Gastroesophageal sphincter (tissue), 4 donors: ENCODE results near the gene KIAA0586. TPM values are rescaled to one million over a fixed set of nuclear protein-coding genes. Genes with fewer than 3 reads are reported as not detected.
"Not testable (repeated sequence)": the region's sequence is repeated elsewhere in the genome, so short reads cannot be mapped to it uniquely, and the experiment has no call there.

Source experiments
- ATAC-seq: fragments of 150-250 bp; one replicate; pipeline ENCODE4 v1.9.1; 2016; ENCODE audit warnings: mild to moderate bottlenecking, moderate library complexity
- H3K27ac ChIP-seq, 4 donors: fragments of 200-600 bp; sonication (generic) in 3 of 4; 1 replicate in 3 of 4; 2 replicates in 1 of 4; pipeline ENCODE4 v1.5.1; 2016 to 2019
- H3K27me3 ChIP-seq: fragments of 200-600 bp; sonication (generic); one replicate; pipeline ENCODE4 v1.5.1; 2019
- H3K36me3 ChIP-seq, 2 donors: fragments of 200-600 bp; sonication (generic); one replicate each; pipeline ENCODE4 v1.5.1; 2019; ENCODE audit warnings: control low read depth in 1 of 2
- H3K4me1 ChIP-seq, 3 donors: fragments of 200-600 bp; sonication (generic); 1 replicate in 2 of 3; 2 replicates in 1 of 3; pipeline ENCODE4 v1.5.1; 2016 to 2019; ENCODE audit warnings: control low read depth in 2 of 3
- H3K4me3 ChIP-seq, 2 donors: fragments of 200-600 bp; sonication (generic); one replicate each; pipeline ENCODE4 v1.5.1; 2019; ENCODE audit warnings: mild to moderate bottlenecking in 1 of 2, moderate library complexity in 1 of 2
- H3K9me3 ChIP-seq, 3 donors: fragments of 200-600 bp; sonication (generic); one replicate each; pipeline ENCODE4 v1.5.1; 2017 to 2019; ENCODE audit warnings: control low read depth in 2 of 3
- CTCF ChIP-seq, 4 experiments: fragments of 200-600 bp in 2 of 4; fragments of 450-650 bp in 2 of 4; sonication (generic) in 1 of 4; IDR thresholded peaks; one replicate each; pipeline ENCODE4 v1.5.1; 2017 to 2019; ENCODE audit warnings: antibody characterized with exemption in 4 of 4, mild to moderate bottlenecking in 2 of 4, moderate library complexity in 2 of 4
- EP300 ChIP-seq: sonication (generic); formaldehyde crosslinking; IDR thresholded peaks from one replicate; pipeline ENCODE4 v1.6.1; 2017; ENCODE audit warnings: antibody characterized with exemption, mild to moderate bottlenecking
- POLR2A ChIP-seq, 2 donors: fragments of 450-650 bp; IDR thresholded peaks; one replicate each; pipeline ENCODE4 v1.6.1; 2017; ENCODE audit warnings: antibody characterized with exemption in 2 of 2, mild to moderate bottlenecking in 2 of 2, moderate library complexity in 1 of 2
- POLR2AphosphoS5 ChIP-seq: sonication (generic); formaldehyde crosslinking; IDR thresholded peaks from one replicate; pipeline ENCODE4 v1.6.1; 2017; ENCODE audit warnings: antibody characterized with exemption
- WGBS, 2 donors: methylation state at CpG; one replicate each; pipeline ENCODE4 v1.1.5; 2018; ENCODE audit warnings: low coverage in 1 of 2; 5-methylcytosine and 5-hydroxymethylcytosine counted together
- total RNA-seq, 4 donors: library from RNA; depleted of rRNA; stranded (reverse); fragments of >200 nt; gene quantifications; one replicate each; pipeline ENCODE4 v1.1.0, GENCODE V29; 2016

Gene KIAA0586
- total RNA-seq, 4 donors from 2014 or later = 11.6 to 22.4 (median 18.0) TPM

- peaks cover 0 to 66% of the 10 kb centered on the region in 2 donors for H3K36me3 ChIP-seq
- no peak for ATAC-seq
- no peak for TF ChIP-seq POLR2AphosphoS5
- TF ChIP-seq POLR2A (IDR thresholded peaks at IDR 0.05) = no peak
- TF ChIP-seq EP300 = no peak
- no peak for TF ChIP-seq CTCF (IDR thresholded peaks at IDR 0.05)
- no peak overlapping the region for H3K27ac ChIP-seq
- H3K27me3 ChIP-seq = no peaks in the 10 kb centered on the region
- WGBS, 2 donors = 88 to 92% methylated on average over 1 to 5 of the region's 5 CpGs
- no peaks in the 10 kb centered on the region for H3K9me3 ChIP-seq
- H3K4me3 ChIP-seq = no peak overlapping the region
- H3K4me1 ChIP-seq = no peaks in the 10 kb centered on the region
Measured at GRCh38 chr14:58469309-58469708, 41.8 kb downstream of the KIAA0586 start.

- Histone ChIP-seq H3K9me3 (no peaks in the 10 kb centered on the region), H3K27ac (no peak overlapping the region), H3K4me1 (no peaks in the 10 kb centered on the region), H3K36me3 (peaks cover 0 to 56% of the 10 kb centered on the region in 2 donors), H3K4me3 (no peak overlapping the region), H3K27me3 (no peaks in the 10 kb centered on the region)
- no peak for ATAC-seq
- WGBS, 2 donors = 100% methylated on average over 1 of the region's 1 CpG
- TF ChIP-seq CTCF (IDR thresholded peaks at IDR 0.05) (no peak), EP300 (no peak), POLR2AphosphoS5 (no peak), POLR2A (IDR thresholded peaks at IDR 0.05) (no peak)
Measured at GRCh38 chr14:58476320-58476719, 48.8 kb downstream of the KIAA0586 start.

GRCh38 chr14:58477653-58478052, 50.1 kb downstream of the KIAA0586 start:
- WGBS, 2 donors = 95 to 100% methylated on average over 1 to 2 of the region's 2 CpGs
- peaks cover 0 to 57% of the 10 kb centered on the region in 2 donors for H3K36me3 ChIP-seq

GRCh38 chr14:58478329-58478728, 50.8 kb downstream of the KIAA0586 start:
- H3K4me3 ChIP-seq, H3K27me3 ChIP-seq, H3K4me1 ChIP-seq, ATAC-seq, H3K9me3 ChIP-seq, H3K27ac ChIP-seq: not testable (repeated sequence)
- H3K36me3 ChIP-seq = peaks cover 0 to 64% of the 10 kb centered on the region in 2 donors
- 98 to 100% methylated on average over 1 to 4 of the region's 5 CpGs for WGBS, 2 donors

More at GRCh38 chr14:58477653-58478052, 50.1 kb downstream of the KIAA0586 start:
- Histone ChIP-seq H3K27ac (no peak overlapping the region), H3K4me1 (no peaks in the 10 kb centered on the region), H3K9me3 (no peaks in the 10 kb centered on the region), H3K27me3 (no peaks in the 10 kb centered on the region), H3K4me3 (no peak overlapping the region)
- TF ChIP-seq CTCF (IDR thresholded peaks at IDR 0.05) (no peak), POLR2A (IDR thresholded peaks at IDR 0.05) (no peak), POLR2AphosphoS5 (no peak), EP300 (no peak)
- no peak for ATAC-seq

- Histone ChIP-seq H3K4me1 (no peaks in the 10 kb centered on the region), H3K27me3 (no peaks in the 10 kb centered on the region), H3K36me3 (peaks cover 0 to 58% of the 10 kb centered on the region in 2 donors), H3K4me3 (no peak overlapping the region), H3K9me3 (no peaks in the 10 kb centered on the region), H3K27ac (no peak overlapping the region)
- no peak for TF ChIP-seq POLR2A (IDR thresholded peaks at IDR 0.05)
- WGBS, 2 donors = 90% methylated on average over 1 of the region's 1 CpG; no CpG with 5 or more reads in 1 of the 2 donors
- ATAC-seq = no peak
Measured at GRCh38 chr14:58479975-58480374, 52.5 kb downstream of the KIAA0586 start.

- Histone ChIP-seq H3K4me3 (no peak overlapping the region), H3K27me3 (no peaks in the 10 kb centered on the region), H3K4me1 (no peaks in the 10 kb centered on the region), H3K27ac (no peak overlapping the region), H3K36me3 (peaks cover 0 to 46% of the 10 kb centered on the region in 2 donors), H3K9me3 (no peaks in the 10 kb centered on the region)
- WGBS, 2 donors = 27 to 100% methylated on average over 1 of the region's 1 CpG
- no peak for ATAC-seq
- TF ChIP-seq POLR2A (IDR thresholded peaks at IDR 0.05) = no peak
- no peak for TF ChIP-seq CTCF (IDR thresholded peaks at IDR 0.05)
- TF ChIP-seq POLR2AphosphoS5 = no peak
- no peak for TF ChIP-seq EP300
Measured at GRCh38 chr14:58484176-58484575, 56.7 kb downstream of the KIAA0586 start.
